Measurements from ENCODE around the gene HHAT. TPM values are rescaled to one million over a fixed set of nuclear protein-coding genes. Genes with fewer than 3 reads are reported as not detected.

The HHAT gene
- total RNA-seq, 1 experiment from 2014 or later = 4.6 TPM

- Mint-ChIP-seq H3K4me3 (ENCODE audit: unreplicated experiment) (no peak overlapping the region), H3K27me3 (ENCODE audit: insufficient read depth, unreplicated experiment) (peaks cover 21% of the 10 kb centered on the region), H3K36me3 (ENCODE audit: insufficient read depth, unreplicated experiment) (no peaks in the 10 kb centered on the region), H3K9me3 (ENCODE audit: unreplicated experiment) (no peaks in the 10 kb centered on the region), H3K27ac (ENCODE audit: low read depth, unreplicated experiment) (no peak overlapping the region), H3K4me1 (ENCODE audit: insufficient read depth, unreplicated experiment) (no peaks in the 10 kb centered on the region)
- CTCF ChIA-PET = interaction anchor here (1.1 to 1.2 kb wide), 2 partner anchors 8 to 23 kb away, joined by 3 to 5 read pairs; no protein-coding TSS in a partner anchor
- no peak for TF ChIP-seq CTCF (IDR thresholded peaks at IDR 0.05; ENCODE audit: unreplicated experiment)
- POLR2A ChIA-PET = no interaction called here
- BruUV-seq (replicated peaks) = no TSS peak
- DNase-seq (ENCODE audit: unreplicated experiment) = no peak
- intact Hi-C loops (cut with micrococcal nuclease) = no loop called here
Measured at GRCh38 chr1:210700083-210700482, 371.4 kb downstream of the HHAT start.

GRCh38 chr1:210700511-210700910 is 371.8 kb downstream of the HHAT start:
- no peak for DNase-seq (ENCODE audit: unreplicated experiment)
- ChIA-PET CTCF (no interaction called here), POLR2A (no interaction called here)
- no peak overlapping the region for H3K27ac Mint-ChIP-seq (ENCODE audit: low read depth, unreplicated experiment)
- no TSS peak for BruUV-seq (replicated peaks)
- no peaks in the 10 kb centered on the region for H3K4me1 Mint-ChIP-seq (ENCODE audit: insufficient read depth, unreplicated experiment)
- H3K27me3 Mint-ChIP-seq (ENCODE audit: insufficient read depth, unreplicated experiment) = peaks cover 21% of the 10 kb centered on the region
- no peak overlapping the region for H3K4me3 Mint-ChIP-seq (ENCODE audit: unreplicated experiment)
- no peak for TF ChIP-seq CTCF (IDR thresholded peaks at IDR 0.05; ENCODE audit: unreplicated experiment)
- H3K9me3 Mint-ChIP-seq (ENCODE audit: unreplicated experiment) = no peaks in the 10 kb centered on the region
- intact Hi-C loops (cut with micrococcal nuclease) = no loop called here
- H3K36me3 Mint-ChIP-seq (ENCODE audit: insufficient read depth, unreplicated experiment) = no peaks in the 10 kb centered on the region

GRCh38 chr1:210702506-210702905 is 373.8 kb downstream of the HHAT start:
- no peak for TF ChIP-seq CTCF (IDR thresholded peaks at IDR 0.05; ENCODE audit: unreplicated experiment)
- DNase-seq (ENCODE audit: unreplicated experiment) = no peak
- H3K4me3 Mint-ChIP-seq (ENCODE audit: unreplicated experiment) = no peak overlapping the region
- ChIA-PET CTCF (interaction anchor here (0.6 to 0.9 kb wide), 3 partner anchors 18 to 62 kb away, joined by 3 read pairs; no protein-coding TSS in a partner anchor), POLR2A (interaction anchor here (0.7 to 0.9 kb wide), 2 partner anchors 12 to 169 kb away, joined by 5 to 6 read pairs; no protein-coding TSS in a partner anchor)
- BruUV-seq (replicated peaks) = no TSS peak
- H3K9me3 Mint-ChIP-seq (ENCODE audit: unreplicated experiment) = no peaks in the 10 kb centered on the region
- H3K36me3 Mint-ChIP-seq (ENCODE audit: insufficient read depth, unreplicated experiment) = no peaks in the 10 kb centered on the region
- intact Hi-C loops (cut with micrococcal nuclease) = no loop called here
- H3K4me1 Mint-ChIP-seq (ENCODE audit: insufficient read depth, unreplicated experiment) = no peaks in the 10 kb centered on the region
- H3K27ac Mint-ChIP-seq (ENCODE audit: low read depth, unreplicated experiment) = no peak overlapping the region
- H3K27me3 Mint-ChIP-seq (ENCODE audit: insufficient read depth, unreplicated experiment) = peaks cover 21% of the 10 kb centered on the region

- H3K27me3 Mint-ChIP-seq (ENCODE audit: insufficient read depth, unreplicated experiment) = peaks cover 12% of the 10 kb centered on the region
- CTCF ChIA-PET = interaction anchor here (0.7 to 1.0 kb wide), 3 partner anchors 11 to 330 kb away, joined by 3 to 5 read pairs (median 3); no protein-coding TSS in a partner anchor
- TF ChIP-seq CTCF (IDR thresholded peaks at IDR 0.05; ENCODE audit: unreplicated experiment) = no peak
- H3K4me3 Mint-ChIP-seq (ENCODE audit: unreplicated experiment) = no peak overlapping the region
- H3K36me3 Mint-ChIP-seq (ENCODE audit: insufficient read depth, unreplicated experiment) = no peaks in the 10 kb centered on the region
- intact Hi-C loops (cut with micrococcal nuclease) = no loop called here
- H3K27ac Mint-ChIP-seq (ENCODE audit: low read depth, unreplicated experiment) = no peak overlapping the region
- H3K9me3 Mint-ChIP-seq (ENCODE audit: unreplicated experiment) = no peaks in the 10 kb centered on the region
- H3K4me1 Mint-ChIP-seq (ENCODE audit: insufficient read depth, unreplicated experiment) = no peaks in the 10 kb centered on the region
- BruUV-seq (replicated peaks) = no TSS peak
- POLR2A ChIA-PET = interaction anchor here (0.6 kb wide), 1 partner anchor 77 kb away, joined by 3 read pairs; no protein-coding TSS in a partner anchor
- no peak for DNase-seq (ENCODE audit: unreplicated experiment)
Measured at GRCh38 chr1:210703593-210703992, 374.9 kb downstream of the HHAT start.
